ENCODE results near the gene MPHOSPH10. TPM values are rescaled to one million over a fixed set of nuclear protein-coding genes. Genes with fewer than 3 reads are reported as not detected.
A peak's percentile ranks its signal among the peaks of the same experiment; 100 is the strongest.
"Not testable (repeated sequence)": the region's sequence is repeated elsewhere in the genome, so short reads cannot be mapped to it uniquely, and the experiment has no call there.

Gene MPHOSPH10
- total RNA-seq, 1 donor from 2014 or later = 41.1 TPM

DNA sequence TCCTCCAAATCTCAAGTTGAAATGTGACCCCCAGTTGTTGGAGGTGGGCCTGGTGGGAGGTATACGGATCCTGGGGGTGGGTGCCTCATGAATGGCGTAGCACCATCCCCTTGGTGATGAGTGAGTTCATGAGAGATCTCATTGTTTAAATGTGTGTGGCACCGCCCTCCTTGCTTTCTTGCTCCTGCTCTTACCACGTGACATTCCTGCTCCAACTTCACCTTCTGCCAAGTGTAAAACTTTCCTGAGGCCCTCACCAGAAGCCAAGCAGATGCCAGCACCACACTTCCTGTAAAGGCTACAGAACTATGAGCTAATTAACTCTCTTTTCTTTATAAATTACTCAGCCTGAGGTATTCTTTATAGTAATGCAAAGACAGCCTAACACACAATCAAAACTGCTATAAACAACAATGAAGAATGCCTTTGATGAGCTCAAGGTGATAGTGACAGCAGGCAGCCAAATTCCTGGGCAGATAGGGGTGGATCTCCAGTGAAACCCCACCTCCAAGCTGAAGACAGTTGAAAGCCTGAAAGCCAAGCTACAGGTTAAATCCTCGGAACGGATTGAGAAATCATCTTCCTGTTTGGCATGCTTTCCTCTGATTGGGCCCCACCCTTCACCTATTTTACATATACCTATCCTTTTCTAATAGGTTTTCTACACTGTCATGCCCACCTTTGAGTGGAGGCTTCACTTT, 27.3 kb upstream of the MPHOSPH10 start:
- peaks cover 11% of the 10 kb centered on the region for H3K36me3 Mint-ChIP-seq (ENCODE audit: low read depth, unreplicated experiment)
- no peaks in the 10 kb centered on the region for H3K36me3 ChIP-seq (ENCODE audit: insufficient read depth, low read length)
- H3K27me3 ChIP-seq (ENCODE audit: insufficient read depth, low read length) = no peaks in the 10 kb centered on the region
- no peaks in the 10 kb centered on the region for H3K79me2 ChIP-seq (ENCODE audit: insufficient read depth, low read length)
- H3K9me3 ChIP-seq (ENCODE audit: insufficient read depth, low read depth, low read length) = no peaks in the 10 kb centered on the region
- H4K20me1 ChIP-seq (ENCODE audit: insufficient read depth, low read length) = no peaks in the 10 kb centered on the region
- H3K4me1 Mint-ChIP-seq (ENCODE audit: low read depth, unreplicated experiment) = peaks cover 9% of the 10 kb centered on the region
- H2AFZ ChIP-seq (ENCODE audit: low read depth, low read length) = no peak overlapping the region
- H3K27ac Mint-ChIP-seq (ENCODE audit: unreplicated experiment) = peak overlapping the region; percentile 20
- H3K9ac ChIP-seq (ENCODE audit: low read length) = no peak overlapping the region
- H3K4me3 ChIP-seq (ENCODE audit: insufficient read depth, low read depth, low read length) = no peak overlapping the region
- H3K4me2 ChIP-seq (ENCODE audit: low read length) = no peak overlapping the region
- no peak for FAIRE-seq
- no peaks in the 10 kb centered on the region for H3K27me3 Mint-ChIP-seq (ENCODE audit: low read depth, unreplicated experiment)
- DNase-seq (ENCODE audit: low read depth) = no peak
- H3K27ac ChIP-seq (ENCODE audit: low read depth, low read length) = no peak overlapping the region
- peaks cover 24% of the 10 kb centered on the region for H3K9me3 Mint-ChIP-seq (ENCODE audit: unreplicated experiment)
- no peak overlapping the region for H3K4me3 Mint-ChIP-seq (ENCODE audit: unreplicated experiment)
- peaks cover 3% of the 10 kb centered on the region for H3K4me1 ChIP-seq (ENCODE audit: insufficient read depth, low read length)
- TF ChIP-seq, protein P1, sequence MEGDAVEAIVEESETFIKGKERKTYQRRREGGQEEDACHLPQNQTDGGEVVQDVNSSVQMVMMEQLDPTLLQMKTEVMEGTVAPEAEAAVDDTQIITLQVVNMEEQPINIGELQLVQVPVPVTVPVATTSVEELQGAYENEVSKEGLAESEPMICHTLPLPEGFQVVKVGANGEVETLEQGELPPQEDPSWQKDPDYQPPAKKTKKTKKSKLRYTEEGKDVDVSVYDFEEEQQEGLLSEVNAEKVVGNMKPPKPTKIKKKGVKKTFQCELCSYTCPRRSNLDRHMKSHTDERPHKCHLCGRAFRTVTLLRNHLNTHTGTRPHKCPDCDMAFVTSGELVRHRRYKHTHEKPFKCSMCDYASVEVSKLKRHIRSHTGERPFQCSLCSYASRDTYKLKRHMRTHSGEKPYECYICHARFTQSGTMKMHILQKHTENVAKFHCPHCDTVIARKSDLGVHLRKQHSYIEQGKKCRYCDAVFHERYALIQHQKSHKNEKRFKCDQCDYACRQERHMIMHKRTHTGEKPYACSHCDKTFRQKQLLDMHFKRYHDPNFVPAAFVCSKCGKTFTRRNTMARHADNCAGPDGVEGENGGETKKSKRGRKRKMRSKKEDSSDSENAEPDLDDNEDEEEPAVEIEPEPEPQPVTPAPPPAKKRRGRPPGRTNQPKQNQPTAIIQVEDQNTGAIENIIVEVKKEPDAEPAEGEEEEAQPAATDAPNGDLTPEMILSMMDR (IDR thresholded peaks at IDR 0.05; ENCODE audit: insufficient read depth, low read depth, low read length) = no peak
- TF ChIP-seq EZH2 (IDR thresholded peaks at IDR 0.05; ENCODE audit: insufficient read depth, low read length) = no peak

- peaks cover 3% of the 10 kb centered on the region for H3K4me1 ChIP-seq (ENCODE audit: insufficient read depth, low read length)
- no peak overlapping the region for H2AFZ ChIP-seq (ENCODE audit: low read depth, low read length)
- no peaks in the 10 kb centered on the region for H3K36me3 ChIP-seq (ENCODE audit: insufficient read depth, low read length)
- H3K27ac ChIP-seq (ENCODE audit: low read depth, low read length) = no peak overlapping the region
- Mint-ChIP-seq H3K4me3 (ENCODE audit: unreplicated experiment) (no peak overlapping the region), H3K36me3 (ENCODE audit: low read depth, unreplicated experiment) (peaks cover 11% of the 10 kb centered on the region), H3K27me3 (ENCODE audit: low read depth, unreplicated experiment) (no peaks in the 10 kb centered on the region), H3K27ac (ENCODE audit: unreplicated experiment) (peak overlapping the region; percentile 20), H3K4me1 (ENCODE audit: low read depth, unreplicated experiment) (peaks cover 9% of the 10 kb centered on the region), H3K9me3 (ENCODE audit: unreplicated experiment) (peaks cover 24% of the 10 kb centered on the region)
- H3K4me2 ChIP-seq (ENCODE audit: low read length) = no peak overlapping the region
- DNase-seq (ENCODE audit: low read depth) = no peak
- H3K27me3 ChIP-seq (ENCODE audit: insufficient read depth, low read length) = no peaks in the 10 kb centered on the region
- no peak for FAIRE-seq
- H4K20me1 ChIP-seq (ENCODE audit: insufficient read depth, low read length) = no peaks in the 10 kb centered on the region
- no peaks in the 10 kb centered on the region for H3K79me2 ChIP-seq (ENCODE audit: insufficient read depth, low read length)
- H3K4me3 ChIP-seq (ENCODE audit: insufficient read depth, low read depth, low read length) = no peak overlapping the region
- TF ChIP-seq, protein P1 (IDR thresholded peaks at IDR 0.05; ENCODE audit: insufficient read depth, low read depth, low read length) = no peak
- TF ChIP-seq EZH2 (IDR thresholded peaks at IDR 0.05; ENCODE audit: insufficient read depth, low read length) = no peak
- no peaks in the 10 kb centered on the region for H3K9me3 ChIP-seq (ENCODE audit: insufficient read depth, low read depth, low read length)
- no peak overlapping the region for H3K9ac ChIP-seq (ENCODE audit: low read length)
Measured at GRCh38 chr2:71103809-71104208, 26.6 kb upstream of the MPHOSPH10 start.

- not testable (repeated sequence) for H3K9me3 ChIP-seq (ENCODE audit: insufficient read depth, low read depth, low read length); H3K79me2 ChIP-seq (ENCODE audit: insufficient read depth, low read length); H3K27me3 Mint-ChIP-seq (ENCODE audit: low read depth, unreplicated experiment); H3K4me3 Mint-ChIP-seq (ENCODE audit: unreplicated experiment); H4K20me1 ChIP-seq (ENCODE audit: insufficient read depth, low read length); DNase-seq (ENCODE audit: low read depth); H3K9ac ChIP-seq (ENCODE audit: low read length); FAIRE-seq; H3K4me1 ChIP-seq (ENCODE audit: insufficient read depth, low read length); H3K27ac Mint-ChIP-seq (ENCODE audit: unreplicated experiment); H3K27ac ChIP-seq (ENCODE audit: low read depth, low read length); H2AFZ ChIP-seq (ENCODE audit: low read depth, low read length); H3K4me1 Mint-ChIP-seq (ENCODE audit: low read depth, unreplicated experiment); H3K4me2 ChIP-seq (ENCODE audit: low read length); H3K27me3 ChIP-seq (ENCODE audit: insufficient read depth, low read length); H3K36me3 ChIP-seq (ENCODE audit: insufficient read depth, low read length); H3K4me3 ChIP-seq (ENCODE audit: insufficient read depth, low read depth, low read length)
- Mint-ChIP-seq H3K9me3 (ENCODE audit: unreplicated experiment) (peaks cover 24% of the 10 kb centered on the region), H3K36me3 (ENCODE audit: low read depth, unreplicated experiment) (peaks cover 19% of the 10 kb centered on the region)
Measured at GRCh38 chr2:71106463-71106862, 24.0 kb upstream of the MPHOSPH10 start.

All from astrocyte (in vitro differentiated cells and primary cell).